Measurements from ENCODE around the gene EIF4EBP3.
"Not testable (repeated sequence)": the region's sequence is repeated elsewhere in the genome, so short reads cannot be mapped to it uniquely, and the experiment has no call there.

The EIF4EBP3 gene

DNA sequence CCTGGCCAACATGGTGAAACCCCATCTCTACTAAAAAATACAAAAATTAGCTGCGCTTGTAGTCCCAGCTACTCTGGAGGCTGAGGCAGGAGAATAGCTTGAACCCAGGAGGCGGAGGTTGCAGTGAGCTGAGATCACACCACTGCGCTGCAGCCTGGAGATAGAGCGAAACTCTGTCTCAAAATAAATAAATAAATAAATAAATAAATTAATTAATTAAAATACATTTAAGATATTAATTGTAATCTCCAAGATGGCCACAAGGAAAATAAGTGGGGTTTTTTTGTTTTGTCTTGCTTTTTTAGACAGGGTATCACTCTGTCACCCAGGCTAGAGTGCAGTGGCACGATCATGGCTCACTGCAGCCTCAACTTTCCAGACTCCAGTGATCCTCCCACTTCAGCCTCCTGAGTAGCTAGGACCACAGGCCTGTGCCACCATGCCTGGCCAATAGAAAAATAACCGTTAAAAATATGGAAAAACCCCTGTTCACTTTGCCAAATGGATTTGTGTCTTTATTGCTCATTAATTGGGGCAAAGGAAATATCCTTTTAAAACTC lies 31.8 kb downstream of the EIF4EBP3 start:
- not testable (repeated sequence) for DNase-seq

DNA sequence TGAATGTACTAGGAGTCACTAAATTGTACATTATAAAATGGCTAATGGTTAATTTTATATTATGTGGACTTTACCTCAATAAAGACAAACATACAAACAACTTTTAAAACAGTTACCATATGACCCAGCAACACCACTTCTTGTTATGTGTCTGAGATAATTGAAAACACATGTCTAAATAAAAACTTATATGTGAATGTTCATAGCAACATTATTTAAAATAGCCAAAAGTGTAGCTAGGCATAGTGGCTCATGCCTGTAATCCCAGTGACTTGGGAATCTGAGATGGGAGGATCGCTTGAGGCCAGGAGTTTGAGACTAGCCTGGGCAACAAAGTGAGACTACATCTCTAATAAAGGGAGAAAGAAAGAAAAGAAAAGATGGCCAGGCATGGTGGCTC lies 40.0 kb downstream of the EIF4EBP3 start:
- no peak for DNase-seq

DNA sequence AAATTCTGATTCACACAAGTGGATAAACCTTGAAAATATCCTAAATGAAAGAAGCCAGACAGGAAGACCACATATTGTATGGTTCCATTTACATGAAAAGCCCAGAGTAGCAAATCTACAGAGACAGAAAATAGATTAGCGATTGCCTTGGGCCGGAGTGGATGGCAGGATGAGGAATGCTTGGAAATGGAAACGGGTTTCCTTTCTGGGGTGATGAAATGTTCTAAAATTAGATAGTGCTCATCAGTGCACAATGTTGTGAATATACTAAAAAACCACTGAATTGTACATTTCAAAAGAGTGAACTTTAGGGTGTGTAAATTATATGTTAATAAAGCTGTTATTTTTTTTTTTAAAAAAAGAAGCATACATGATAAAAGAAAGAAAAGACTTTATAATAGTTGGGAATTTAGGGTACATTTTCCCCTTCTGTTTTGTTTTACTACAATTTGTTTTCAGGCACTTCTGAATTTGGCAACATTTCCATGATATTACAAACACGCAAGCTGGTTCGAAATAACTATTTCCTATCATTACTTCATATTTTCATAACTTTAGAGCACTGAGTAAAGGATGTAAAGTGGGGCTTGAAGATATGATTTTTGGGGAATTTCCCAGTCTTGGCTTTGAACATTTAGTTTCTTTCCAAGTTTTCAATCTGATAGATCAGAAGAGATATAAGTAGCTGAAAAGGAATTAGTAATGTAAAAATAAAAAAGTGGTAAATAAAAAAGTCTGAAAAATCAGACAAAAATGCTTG lies 41.0 kb downstream of the EIF4EBP3 start:
- DNase-seq, result no peak

DNA sequence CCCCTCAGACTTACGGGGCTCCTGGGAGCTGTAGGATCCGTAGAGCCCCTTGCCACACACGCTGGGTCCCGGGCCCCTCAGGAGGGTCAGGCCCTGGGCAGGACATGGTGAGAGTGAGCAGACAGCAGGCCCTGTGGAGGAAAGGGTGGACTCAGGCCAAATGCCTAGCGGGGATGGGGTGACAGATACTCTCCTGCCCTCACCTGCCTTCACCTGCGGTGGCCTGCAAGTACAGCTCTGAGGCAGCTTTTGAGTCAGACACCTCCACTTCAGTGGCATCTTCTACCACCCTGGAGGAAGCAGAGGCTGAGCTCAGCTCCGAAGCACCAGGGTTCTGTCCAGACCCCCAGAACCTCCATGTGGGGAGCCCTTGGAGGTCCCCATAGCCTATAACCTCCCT lies 43.4 kb downstream of the EIF4EBP3 start:
- no peak for DNase-seq

DNA sequence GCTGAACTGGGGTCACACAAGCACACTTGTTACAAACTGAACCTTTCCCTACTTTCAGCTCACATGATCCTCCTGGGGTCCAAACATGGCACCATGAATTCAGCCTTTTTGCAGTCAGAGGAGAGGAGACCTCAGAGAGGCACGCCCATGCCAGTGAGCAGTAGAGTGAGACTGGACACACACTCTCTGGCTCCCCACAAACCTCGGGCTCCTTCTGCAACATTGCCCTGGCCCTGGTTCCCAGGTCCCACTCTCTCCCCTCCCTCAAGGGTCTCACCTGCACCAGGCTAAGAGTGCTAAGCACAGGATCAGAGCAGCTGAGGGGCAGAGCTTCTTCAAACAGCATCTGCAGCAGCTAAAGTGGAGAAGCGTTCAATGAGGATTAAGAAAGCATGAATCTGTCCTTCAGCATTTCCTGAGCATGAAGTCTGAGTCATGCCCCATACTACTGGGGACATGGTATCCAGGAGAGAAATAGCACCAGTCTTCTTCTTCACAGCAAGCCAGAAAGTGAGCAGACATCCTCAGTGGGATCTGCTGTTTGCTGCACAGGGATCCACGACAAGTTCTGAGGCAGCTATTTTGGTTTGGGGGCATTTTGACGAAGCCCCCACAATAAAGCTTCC lies 44.4 kb downstream of the EIF4EBP3 start:
- no peak for DNase-seq

DNA sequence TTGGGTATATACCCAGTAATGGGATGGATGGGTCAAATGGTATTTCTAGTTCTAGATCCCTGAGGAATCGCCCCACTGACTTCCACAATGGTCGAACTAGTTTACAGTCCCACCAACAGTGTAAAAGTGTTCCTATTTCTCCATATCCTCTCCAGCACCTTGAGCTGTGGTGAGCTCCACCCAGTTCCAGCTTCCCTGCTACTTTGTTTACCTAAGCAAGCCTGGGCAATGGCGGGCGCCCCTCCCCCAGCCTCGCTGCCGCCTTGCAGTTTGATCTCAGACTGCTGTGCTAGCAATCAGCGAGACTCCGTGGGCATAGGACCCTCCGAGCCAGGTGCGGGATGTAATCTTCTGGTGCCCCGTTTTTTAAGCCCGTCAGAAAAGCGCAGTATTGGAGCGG lies 45.6 kb downstream of the EIF4EBP3 start:
- not testable (repeated sequence) for DNase-seq

DNA sequence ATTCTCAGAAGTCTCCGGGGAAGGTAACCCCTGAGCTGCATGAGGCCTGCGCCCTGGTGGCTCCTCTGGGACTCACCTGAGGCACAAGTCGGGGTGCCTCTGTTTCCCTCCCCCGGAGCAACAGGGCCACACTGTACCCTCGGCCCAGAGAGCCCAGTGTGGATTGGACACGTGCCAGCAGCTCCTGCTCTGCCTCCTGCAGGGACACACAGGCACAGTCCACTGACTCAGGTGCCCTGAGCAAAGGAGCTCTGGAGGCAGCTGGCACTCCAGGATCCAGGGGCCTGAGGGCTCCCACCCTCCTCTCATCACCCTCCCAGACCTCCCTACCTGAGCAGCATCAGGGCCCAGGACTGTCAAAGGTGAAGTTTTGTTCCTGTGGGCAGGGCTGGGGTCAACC lies 46.7 kb downstream of the EIF4EBP3 start:
- DNase-seq, result no peak

DNA sequence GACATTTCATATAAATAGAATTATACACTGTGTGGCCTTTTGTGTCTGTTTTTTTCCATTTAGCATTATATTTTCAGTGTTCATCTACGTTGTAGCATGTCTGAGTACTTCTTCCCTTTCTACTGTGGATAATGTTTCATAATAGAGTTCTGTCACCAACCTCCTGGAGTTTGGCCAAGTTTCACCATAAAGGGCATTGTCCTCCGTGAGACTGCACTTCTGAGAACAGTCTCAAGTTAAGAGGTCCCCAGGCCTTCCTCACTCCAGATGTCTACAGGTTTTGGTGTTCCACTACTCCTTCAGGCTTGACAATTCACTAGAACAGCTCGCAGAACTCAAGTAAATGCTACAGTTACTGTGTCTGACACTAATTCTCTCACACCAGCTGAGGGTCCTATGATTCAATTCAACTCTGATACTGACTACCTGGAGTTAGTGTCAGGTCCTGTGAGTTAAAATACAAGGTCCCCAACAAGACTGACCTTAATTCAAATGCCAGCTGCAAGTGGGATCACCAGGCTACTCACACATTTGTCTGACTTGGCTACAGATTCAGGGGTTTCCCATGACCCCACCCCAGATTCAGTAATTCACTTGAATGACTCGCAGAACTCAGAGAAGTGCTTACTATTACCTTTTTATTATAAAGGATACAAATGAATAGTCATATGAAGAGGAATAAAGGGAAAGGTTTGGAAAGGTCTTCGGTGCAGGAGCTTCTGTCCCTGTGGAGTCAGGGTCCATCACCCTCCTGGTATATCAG lies 48.3 kb downstream of the EIF4EBP3 start:
- DNase-seq, result peak in 1 of 2 donors; percentile 50

DNA sequence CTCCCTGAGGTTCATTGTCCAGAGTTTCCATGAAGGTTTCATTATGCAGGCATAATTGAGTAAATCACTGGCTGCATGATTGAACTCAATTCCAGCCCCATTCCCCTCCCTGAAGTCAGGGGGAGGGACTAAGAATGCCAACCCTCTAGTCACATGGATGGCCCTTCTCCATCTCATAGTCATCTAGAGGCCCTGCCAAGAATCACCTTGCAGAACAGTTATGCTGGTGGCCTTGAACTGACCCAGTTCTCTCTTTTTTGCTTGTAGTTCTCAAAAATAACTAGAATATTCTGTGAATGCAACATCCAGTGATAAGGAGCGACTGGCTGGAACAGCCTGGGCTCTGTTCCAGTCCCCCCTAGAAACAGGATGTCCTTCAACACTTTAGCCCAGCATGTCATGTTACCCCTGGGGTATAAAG lies 48.9 kb downstream of the EIF4EBP3 start:
- DNase-seq, result no peak

DNA sequence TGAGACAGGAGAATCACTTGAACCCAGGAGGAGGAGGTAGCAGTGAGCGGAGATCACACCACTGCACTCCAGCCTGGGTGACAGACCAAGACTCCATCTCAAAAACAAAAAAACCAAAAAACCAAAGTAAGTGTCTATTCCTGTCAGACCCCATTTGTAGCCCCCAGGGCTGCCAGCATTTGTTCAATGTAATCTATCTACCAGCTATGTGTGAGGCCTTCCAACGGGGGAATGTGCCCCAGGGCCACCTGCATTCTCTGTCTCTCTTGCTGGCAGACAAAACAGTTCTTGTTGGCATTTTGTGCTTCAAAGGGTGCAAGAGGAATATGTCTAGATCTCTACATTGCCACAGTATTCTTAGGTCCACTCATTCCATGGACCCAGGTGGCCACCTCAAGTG lies 51.4 kb downstream of the EIF4EBP3 start:
- DNase-seq, result no peak
